Glutamatergic neuron (in vitro differentiated cells): ENCODE measurements around the gene NDUFB7. TPM values are rescaled to one million over a fixed set of nuclear protein-coding genes. Genes with fewer than 3 reads are reported as not detected.
"Not testable (repeated sequence)": the region's sequence is repeated elsewhere in the genome, so short reads cannot be mapped to it uniquely, and the experiment has no call there.

Experiments used
- DNase-seq: peaks from one replicate; pipeline ENCODE4 v3.0.0; 2022
- H3K27ac Mint-ChIP-seq: one replicate; pipeline ENCODE4 v1.8.0; 2020; ENCODE audit warnings: mild to moderate bottlenecking, mixed read lengths, inconsistent platforms; ENCODE audit not compliant: unreplicated experiment
- H3K27me3 Mint-ChIP-seq: one replicate; pipeline ENCODE4 v1.8.0; 2020; ENCODE audit warnings: mild to moderate bottlenecking, moderate library complexity, mixed read lengths, inconsistent platforms; ENCODE audit not compliant: unreplicated experiment
- H3K36me3 Mint-ChIP-seq: one replicate; pipeline ENCODE4 v1.8.0; 2020; ENCODE audit warnings: mild to moderate bottlenecking, mixed read lengths, inconsistent platforms; ENCODE audit not compliant: unreplicated experiment
- H3K4me1 Mint-ChIP-seq: one replicate; pipeline ENCODE4 v1.8.0; 2020; ENCODE audit warnings: mild to moderate bottlenecking, low read depth, mixed read lengths, inconsistent platforms; ENCODE audit not compliant: unreplicated experiment
- H3K4me3 Mint-ChIP-seq: one replicate; pipeline ENCODE4 v1.8.0; 2020; ENCODE audit warnings: mild to moderate bottlenecking, mixed read lengths, inconsistent platforms; ENCODE audit not compliant: unreplicated experiment
- H3K9me3 Mint-ChIP-seq: one replicate; pipeline ENCODE4 v1.8.0; 2020; ENCODE audit warnings: mild to moderate bottlenecking, moderate library complexity, mixed read lengths, inconsistent platforms; ENCODE audit not compliant: unreplicated experiment
- total RNA-seq: library from RNA; stranded (reverse); fragmentation: NEBNext Ultra II Directional; extraction: Animal tissue kit (Norgen Biotek cat#: 25700); gene quantifications from one replicate; pipeline ENCODE4 v1.2.1, GENCODE V29; 2021; ENCODE audit not compliant: unreplicated experiment
- TF ChIP-seq, protein P1 (sequence below): fragments of 200-600 bp; sonication (generic); IDR thresholded peaks from one replicate; pipeline ENCODE4 v1.5.0; 2021; ENCODE audit not compliant: partially characterized antibody, unreplicated experiment

NDUFB7 gene
- total RNA-seq, 1 donor from 2014 or later: 145 TPM

DNA sequence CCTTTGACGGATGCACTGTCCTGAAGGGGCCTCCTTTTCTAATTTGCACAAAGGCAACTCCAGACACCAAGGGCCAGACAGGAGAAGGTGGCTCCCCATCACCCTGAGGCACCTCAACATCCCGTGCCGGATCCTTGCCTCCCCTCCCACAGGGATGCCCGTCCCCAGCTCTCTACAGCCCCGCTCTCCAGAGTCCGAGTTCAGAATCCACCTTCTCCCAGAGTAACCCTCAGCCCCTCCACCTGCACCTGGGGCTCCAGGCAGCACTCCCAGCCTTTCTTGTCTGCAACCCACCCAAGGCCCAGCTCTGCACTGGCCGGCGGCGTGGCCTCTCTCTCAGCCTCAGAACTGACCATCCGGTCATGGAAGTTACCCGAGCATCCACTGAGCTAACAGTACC is 4.8 kb downstream of the NDUFB7 start:
- Mint-ChIP-seq H3K36me3 (no peaks in the 10 kb centered on the region), H3K27me3 (peaks cover 6% of the 10 kb centered on the region), H3K9me3 (no peaks in the 10 kb centered on the region), H3K27ac (peak overlapping the region; percentile 77), H3K4me1 (peaks cover 5% of the 10 kb centered on the region), H3K4me3 (no peak overlapping the region)
- TF ChIP-seq, protein P1, sequence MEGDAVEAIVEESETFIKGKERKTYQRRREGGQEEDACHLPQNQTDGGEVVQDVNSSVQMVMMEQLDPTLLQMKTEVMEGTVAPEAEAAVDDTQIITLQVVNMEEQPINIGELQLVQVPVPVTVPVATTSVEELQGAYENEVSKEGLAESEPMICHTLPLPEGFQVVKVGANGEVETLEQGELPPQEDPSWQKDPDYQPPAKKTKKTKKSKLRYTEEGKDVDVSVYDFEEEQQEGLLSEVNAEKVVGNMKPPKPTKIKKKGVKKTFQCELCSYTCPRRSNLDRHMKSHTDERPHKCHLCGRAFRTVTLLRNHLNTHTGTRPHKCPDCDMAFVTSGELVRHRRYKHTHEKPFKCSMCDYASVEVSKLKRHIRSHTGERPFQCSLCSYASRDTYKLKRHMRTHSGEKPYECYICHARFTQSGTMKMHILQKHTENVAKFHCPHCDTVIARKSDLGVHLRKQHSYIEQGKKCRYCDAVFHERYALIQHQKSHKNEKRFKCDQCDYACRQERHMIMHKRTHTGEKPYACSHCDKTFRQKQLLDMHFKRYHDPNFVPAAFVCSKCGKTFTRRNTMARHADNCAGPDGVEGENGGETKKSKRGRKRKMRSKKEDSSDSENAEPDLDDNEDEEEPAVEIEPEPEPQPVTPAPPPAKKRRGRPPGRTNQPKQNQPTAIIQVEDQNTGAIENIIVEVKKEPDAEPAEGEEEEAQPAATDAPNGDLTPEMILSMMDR: no peak
- DNase-seq: no peak

DNA sequence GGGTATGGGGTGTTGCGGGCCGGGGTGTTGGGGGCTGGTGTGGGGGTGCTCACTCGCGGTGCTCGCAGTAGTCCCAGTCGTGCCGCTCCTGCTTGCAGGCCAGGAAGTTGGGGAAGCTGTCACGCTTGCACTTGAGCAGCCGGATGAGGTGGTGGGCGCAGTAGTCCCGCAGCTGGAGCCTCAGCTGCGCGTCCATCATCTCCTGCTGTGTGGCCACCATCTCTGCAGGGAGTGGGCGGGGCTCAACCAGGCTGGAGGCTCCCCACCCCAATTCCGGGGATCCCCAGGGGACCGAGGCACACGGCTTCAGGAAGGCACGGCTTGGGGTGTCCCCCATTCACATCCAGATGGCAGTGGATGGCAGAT is 5.2 kb downstream of the NDUFB7 start:
- no peak overlapping the region for H3K4me3 Mint-ChIP-seq
- no peaks in the 10 kb centered on the region for H3K9me3 Mint-ChIP-seq
- peaks cover 6% of the 10 kb centered on the region for H3K4me1 Mint-ChIP-seq
- no peak for DNase-seq
- TF ChIP-seq, protein P1: no peak
- H3K36me3 Mint-ChIP-seq: no peaks in the 10 kb centered on the region
- H3K27me3 Mint-ChIP-seq: peaks cover 6% of the 10 kb centered on the region
- no peak overlapping the region for H3K27ac Mint-ChIP-seq

DNA sequence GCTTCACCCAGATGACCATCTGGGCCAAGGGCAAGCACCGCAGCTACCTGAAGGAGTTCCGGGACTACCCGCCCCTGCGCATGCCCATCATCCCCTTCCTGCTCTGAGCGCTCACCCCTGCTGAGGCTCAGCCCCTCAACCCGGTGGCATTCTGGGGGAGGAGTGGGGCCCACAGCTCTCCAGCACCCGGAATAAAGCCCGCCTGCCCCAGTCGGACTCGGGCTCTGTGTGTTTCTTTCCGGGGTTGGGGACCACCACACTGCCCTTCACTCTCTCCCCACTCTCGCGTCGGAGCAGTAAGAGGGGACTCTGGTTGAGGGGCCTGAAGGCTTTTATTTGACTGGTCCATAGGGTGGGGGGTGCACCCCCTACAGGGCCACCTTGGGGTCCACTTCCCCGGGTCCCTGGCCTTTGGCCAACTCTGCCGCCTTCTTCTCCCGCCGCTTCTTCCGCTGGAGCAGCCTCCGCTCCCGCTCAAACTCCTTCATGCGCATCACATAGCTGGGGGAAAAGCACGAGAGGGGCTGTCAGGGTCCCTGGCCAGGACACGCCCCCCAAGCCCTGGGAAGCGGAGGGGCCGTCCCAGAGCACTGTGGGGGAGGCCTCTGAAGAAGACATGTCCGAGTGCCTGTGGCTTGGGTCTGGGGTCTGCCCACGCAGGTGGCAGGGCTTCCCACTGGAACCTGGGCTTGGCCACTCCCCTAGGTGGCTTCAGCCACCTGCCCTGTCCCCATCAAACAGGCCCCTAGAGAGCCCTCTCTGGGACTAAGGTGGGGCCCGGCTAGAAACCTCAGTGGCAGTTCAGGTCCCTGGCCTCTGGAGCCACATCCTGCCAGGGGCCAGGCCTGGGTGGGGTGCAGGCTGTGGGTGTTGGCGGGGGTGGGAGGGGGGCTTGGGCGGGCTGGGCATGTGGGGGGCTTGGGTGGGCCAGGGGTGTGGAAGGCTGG is 5.8 kb downstream of the NDUFB7 start:
- Mint-ChIP-seq H3K27ac (no peak overlapping the region), H3K36me3 (no peaks in the 10 kb centered on the region), H3K4me1 (peaks cover 7% of the 10 kb centered on the region), H3K9me3 (no peaks in the 10 kb centered on the region), H3K27me3 (peaks cover 6% of the 10 kb centered on the region), H3K4me3 (no peak overlapping the region)
- no peak for DNase-seq
- TF ChIP-seq, protein P1: no peak

DNA sequence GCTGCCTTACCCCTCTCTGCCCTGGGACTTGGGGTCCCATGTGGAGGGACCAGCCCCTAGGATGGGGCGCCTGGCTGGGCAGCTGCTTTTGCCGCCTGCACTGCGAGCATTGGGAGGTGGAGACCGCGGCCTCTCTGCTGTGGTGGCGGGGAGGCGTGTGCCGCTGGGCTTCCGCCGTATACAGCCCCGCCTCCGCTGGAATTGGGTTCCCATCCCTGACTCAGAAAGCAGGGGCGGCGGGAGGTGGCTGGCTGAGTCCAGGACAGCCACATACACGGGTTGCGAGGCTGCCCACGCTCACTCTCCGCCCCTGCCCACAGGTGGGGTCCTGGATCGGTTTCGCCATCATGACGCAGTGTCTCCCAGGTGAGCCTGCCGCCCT is 6.6 kb downstream of the NDUFB7 start:
- Mint-ChIP-seq H3K27ac (no peak overlapping the region), H3K4me3 (no peak overlapping the region), H3K4me1 (peaks cover 11% of the 10 kb centered on the region), H3K36me3 (no peaks in the 10 kb centered on the region), H3K27me3 (peaks cover 6% of the 10 kb centered on the region), H3K9me3 (peaks cover 2% of the 10 kb centered on the region)
- no peak for DNase-seq
- TF ChIP-seq, protein P1: no peak

DNA sequence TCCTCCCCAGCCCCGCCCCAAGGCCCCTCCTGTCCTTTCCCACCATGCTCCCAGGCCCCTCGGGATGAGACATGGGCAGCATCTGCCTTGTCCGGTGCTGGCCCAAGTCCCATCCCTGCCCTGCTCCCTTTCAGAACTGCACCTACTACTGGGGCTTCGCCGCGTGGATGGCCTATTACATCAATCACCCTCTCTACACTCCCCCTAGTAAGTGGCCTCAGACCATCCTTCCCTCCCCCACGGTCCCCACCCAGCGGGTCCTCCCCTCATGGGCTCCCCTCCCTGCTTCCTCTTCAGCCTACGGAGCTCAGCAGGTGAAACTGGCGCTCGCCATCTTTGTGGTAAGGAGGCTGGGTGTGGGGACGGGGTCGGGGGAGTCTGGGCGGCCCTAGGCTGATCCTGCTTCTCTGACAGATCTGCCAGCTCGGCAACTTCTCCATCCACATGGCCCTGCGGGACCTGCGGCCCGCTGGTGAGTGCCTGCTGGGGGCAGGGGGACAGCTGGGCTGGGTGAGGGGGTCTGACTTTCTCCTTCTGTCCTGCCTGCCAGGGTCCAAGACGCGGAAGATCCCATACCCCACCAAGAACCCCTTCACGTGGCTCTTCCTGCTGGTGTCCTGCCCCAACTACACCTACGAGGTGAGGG is 7.1 kb downstream of the NDUFB7 start:
- H3K9me3 Mint-ChIP-seq, H3K4me3 Mint-ChIP-seq, DNase-seq, H3K36me3 Mint-ChIP-seq, H3K27ac Mint-ChIP-seq, H3K27me3 Mint-ChIP-seq: not testable (repeated sequence)
- H3K4me1 Mint-ChIP-seq: peaks cover 11% of the 10 kb centered on the region
